Gastrocnemius medialis (tissue), 4 donors: Measurements from ENCODE around the gene ZNF784.

Source experiments
- POLR2A ChIP-seq, 2 donors: fragments of 450-650 bp; IDR thresholded peaks; one replicate each; pipeline ENCODE4 v1.6.1; 2017; ENCODE audit warnings: antibody characterized with exemption in 2 of 2, mild to moderate bottlenecking in 2 of 2, moderate library complexity in 2 of 2
- TF ChIP-seq, protein P1 (sequence below), 5 experiments: fragments of 450-650 bp in 3 of 5; fragments of 200-600 bp in 2 of 5; sonication (generic) in 2 of 5; IDR thresholded peaks in 4 of 5; conservative IDR thresholded peaks in 1 of 5; 1 replicate in 4 of 5; 2 replicates in 1 of 5; pipeline ENCODE4 v1.5.1; 2016 to 2019; ENCODE audit warnings: antibody characterized with exemption in 5 of 5, mild to moderate bottlenecking in 3 of 5, moderate library complexity in 3 of 5

DNA sequence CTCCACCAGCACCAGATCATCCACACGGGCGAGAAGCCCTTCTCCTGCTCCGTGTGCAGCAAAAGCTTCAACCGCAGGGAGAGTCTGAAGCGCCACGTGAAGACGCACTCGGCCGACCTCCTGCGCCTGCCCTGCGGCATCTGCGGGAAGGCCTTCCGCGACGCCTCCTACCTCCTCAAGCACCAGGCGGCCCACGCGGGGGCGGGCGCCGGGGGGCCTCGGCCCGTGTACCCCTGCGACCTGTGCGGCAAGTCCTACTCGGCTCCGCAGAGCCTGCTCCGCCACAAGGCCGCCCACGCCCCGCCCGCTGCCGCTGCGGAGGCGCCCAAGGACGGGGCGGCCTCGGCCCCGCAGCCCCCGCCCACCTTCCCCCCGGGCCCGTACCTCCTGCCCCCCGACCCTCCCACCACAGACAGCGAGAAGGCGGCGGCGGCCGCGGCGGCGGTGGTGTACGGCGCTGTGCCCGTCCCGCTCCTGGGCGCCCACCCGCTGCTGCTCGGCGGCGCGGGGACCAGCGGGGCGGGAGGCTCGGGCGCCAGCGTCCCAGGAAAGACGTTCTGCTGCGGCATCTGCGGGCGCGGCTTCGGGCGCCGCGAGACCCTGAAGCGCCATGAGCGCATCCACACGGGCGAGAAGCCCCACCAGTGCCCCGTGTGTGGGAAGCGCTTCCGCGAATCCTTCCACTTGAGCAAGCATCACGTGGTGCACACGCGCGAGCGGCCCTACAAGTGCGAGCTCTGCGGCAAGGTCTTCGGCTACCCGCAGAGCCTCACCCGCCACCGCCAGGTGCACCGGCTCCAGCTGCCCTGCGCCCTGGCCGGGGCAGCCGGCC, 9.4 kb downstream of the ZNF784 start:
- TF ChIP-seq, protein P1, sequence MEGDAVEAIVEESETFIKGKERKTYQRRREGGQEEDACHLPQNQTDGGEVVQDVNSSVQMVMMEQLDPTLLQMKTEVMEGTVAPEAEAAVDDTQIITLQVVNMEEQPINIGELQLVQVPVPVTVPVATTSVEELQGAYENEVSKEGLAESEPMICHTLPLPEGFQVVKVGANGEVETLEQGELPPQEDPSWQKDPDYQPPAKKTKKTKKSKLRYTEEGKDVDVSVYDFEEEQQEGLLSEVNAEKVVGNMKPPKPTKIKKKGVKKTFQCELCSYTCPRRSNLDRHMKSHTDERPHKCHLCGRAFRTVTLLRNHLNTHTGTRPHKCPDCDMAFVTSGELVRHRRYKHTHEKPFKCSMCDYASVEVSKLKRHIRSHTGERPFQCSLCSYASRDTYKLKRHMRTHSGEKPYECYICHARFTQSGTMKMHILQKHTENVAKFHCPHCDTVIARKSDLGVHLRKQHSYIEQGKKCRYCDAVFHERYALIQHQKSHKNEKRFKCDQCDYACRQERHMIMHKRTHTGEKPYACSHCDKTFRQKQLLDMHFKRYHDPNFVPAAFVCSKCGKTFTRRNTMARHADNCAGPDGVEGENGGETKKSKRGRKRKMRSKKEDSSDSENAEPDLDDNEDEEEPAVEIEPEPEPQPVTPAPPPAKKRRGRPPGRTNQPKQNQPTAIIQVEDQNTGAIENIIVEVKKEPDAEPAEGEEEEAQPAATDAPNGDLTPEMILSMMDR (IDR thresholded peaks at IDR 0.05 in 4 of 5, conservative IDR thresholded peaks at IDR 0.05 in 1 of 5): no peak
- TF ChIP-seq POLR2A (IDR thresholded peaks at IDR 0.05): no peak
